Endometrial microvascular endothelial cells (primary cell): Measurements from ENCODE around the gene CALHM4. TPM values are rescaled to one million over a fixed set of nuclear protein-coding genes. Genes with fewer than 3 reads are reported as not detected.

Experiments
- total RNA-seq: library from RNA; depleted of rRNA; stranded (reverse); fragments of >200 nt; gene quantifications from one replicate; pipeline ENCODE4 v1.2.3, GENCODE V29; 2015; ENCODE audit errors: inconsistent ontology term

CALHM4 gene
- total RNA-seq, 1 donor from 2014 or later, result not detected

Other genes starting within 250 kb of the CALHM4 start
- 10.0 TPM for gene DSE, start 182.8 kb upstream of the CALHM4 start, total RNA-seq
- not detected for gene CALHM6, start 92.4 kb upstream of the CALHM4 start, total RNA-seq
- 3.3 TPM for gene CALHM5, start 42.1 kb upstream of the CALHM4 start, total RNA-seq
- not detected for gene TRAPPC3L, start 8.1 kb upstream of the CALHM4 start, total RNA-seq
- 38.7 TPM for gene RWDD1, start 17.8 kb downstream of the CALHM4 start, total RNA-seq
- not detected for gene RSPH4A, start 62.7 kb downstream of the CALHM4 start, total RNA-seq
- 7.7 TPM for gene ZUP1, start 115.0 kb downstream of the CALHM4 start, total RNA-seq
- gene KPNA5, start 127.5 kb downstream of the CALHM4 start, total RNA-seq, result 3.3 TPM
- gene FAM162B, start 212.0 kb downstream of the CALHM4 start, total RNA-seq, result not detected